ENCODE data around the gene RBM4B.
"Not testable (repeated sequence)": the region's sequence is repeated elsewhere in the genome, so short reads cannot be mapped to it uniquely, and the experiment has no call there.

Gene RBM4B

GRCh38 chr11:66639814-66640340 is 37.8 kb downstream of the RBM4B start:
- not testable (repeated sequence) for DNase-seq (ENCODE audit: low read depth)

- DNase-seq (ENCODE audit: low read depth) = no peak
These were observed 38.4 kb downstream of the RBM4B start for GRCh38 chr11:66639066-66639813.

DNA sequence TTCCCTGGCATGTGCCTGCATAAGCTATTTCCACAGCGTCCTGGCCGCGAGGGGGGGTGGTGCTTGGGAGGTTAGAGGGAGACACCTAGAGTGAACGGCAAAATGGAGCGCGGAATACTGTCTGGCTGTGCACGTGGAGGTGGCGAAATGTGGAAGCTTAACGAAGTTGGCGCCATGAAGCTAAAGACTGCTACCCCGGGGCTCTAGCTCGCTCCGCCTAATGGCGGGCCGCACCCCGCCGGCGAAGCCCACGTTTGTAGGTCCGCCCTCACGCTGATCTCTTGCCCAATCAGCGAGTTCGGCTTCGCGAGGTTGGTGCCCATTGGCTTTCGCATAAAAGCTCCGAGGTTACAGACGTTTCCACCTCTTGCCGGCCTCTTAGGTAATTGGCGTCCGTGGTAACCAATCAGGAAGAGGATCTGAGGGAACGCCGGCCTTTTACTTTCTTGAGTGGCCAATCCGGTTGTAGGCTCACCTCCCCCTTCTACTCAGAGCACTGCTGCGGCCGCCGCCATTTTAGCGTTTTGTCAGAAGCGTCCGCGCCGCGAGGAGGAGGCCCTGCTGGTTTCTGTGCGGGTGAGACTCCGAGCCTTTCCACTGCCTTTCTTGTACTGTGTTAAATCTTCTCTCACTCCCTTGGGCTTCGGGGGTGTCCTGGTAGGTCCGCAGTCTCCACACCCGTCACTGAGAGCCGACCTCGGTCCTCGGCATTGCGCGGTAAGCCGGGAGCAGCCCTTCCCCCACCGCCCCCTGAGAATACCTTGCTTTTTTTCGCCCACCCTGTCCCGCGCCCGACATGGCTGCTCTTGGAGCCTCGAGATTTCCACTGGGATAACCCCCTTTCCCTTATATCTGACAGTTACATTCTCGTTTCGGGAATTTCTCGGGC is 39.3 kb downstream of the RBM4B start, which contains the start of gene RBM4:
RBM4 (plus strand) TSS at position 527 of the 889 bp plus-strand sequence. CDS start 1,009 bp downstream, outside the sequence.
- DNase-seq (ENCODE audit: low read depth) = peak; percentile 88

DNA sequence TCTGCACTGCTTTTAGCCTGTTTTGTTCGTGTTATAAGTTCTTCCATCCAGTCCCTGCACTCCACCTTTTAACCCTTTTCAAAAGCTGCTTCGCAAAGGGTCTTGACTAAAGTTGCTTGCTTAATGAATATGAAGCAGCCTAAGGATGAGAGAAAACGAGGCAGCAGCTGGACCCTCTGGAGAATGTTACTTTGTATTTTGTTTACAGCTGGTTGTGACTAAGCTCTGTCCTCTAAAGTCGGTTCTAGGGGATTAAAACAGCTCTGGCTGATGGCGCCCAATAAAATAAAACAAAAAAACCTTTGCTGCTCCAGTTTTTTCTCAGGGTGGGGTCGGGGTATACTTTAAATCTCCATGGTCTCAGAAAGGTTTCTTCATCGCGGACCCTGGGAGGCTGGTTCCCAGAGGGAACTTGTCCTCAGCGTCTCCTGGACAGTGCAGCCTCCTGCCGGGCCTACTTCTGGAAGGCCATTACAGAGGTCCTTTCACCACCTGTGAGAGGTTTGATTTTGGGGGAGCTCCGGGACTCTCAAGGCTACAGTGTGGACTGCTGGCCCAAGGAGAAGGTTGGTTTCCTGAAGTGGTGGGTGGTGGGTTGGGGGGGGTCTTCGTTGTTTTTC is 40.0 kb downstream of the RBM4B start:
- DNase-seq (ENCODE audit: low read depth) = no peak

GRCh38 chr11:66636411-66636810 is 41.3 kb downstream of the RBM4B start:
- DNase-seq (ENCODE audit: low read depth) = no peak

DNA sequence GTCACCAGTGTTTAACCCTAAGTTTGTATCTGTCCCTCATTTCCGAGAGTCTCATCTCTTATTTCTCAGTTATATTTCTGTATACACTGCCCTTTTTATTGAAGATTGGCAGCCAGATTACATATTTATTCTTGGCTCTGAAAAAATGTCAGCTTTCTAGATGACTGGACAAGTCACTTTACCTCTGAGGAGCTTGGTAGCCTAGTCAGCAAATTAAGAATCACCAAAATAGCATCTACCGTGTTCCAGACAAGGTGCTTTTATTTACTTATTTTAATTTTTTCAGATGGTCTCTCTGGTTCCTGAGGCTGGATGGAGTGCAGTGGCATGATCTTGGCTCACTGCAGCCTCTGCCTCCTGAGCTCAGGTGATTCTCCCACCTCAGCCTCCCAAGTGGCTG is 44.7 kb downstream of the RBM4B start:
- no peak for DNase-seq (ENCODE audit: low read depth)

- DNase-seq (ENCODE audit: low read depth) = no peak
These were observed 45.8 kb downstream of the RBM4B start for GRCh38 chr11:66631883-66632282.

GRCh38 chr11:66629356-66629755 is 48.3 kb downstream of the RBM4B start:
- DNase-seq (ENCODE audit: low read depth) = no peak

DNA sequence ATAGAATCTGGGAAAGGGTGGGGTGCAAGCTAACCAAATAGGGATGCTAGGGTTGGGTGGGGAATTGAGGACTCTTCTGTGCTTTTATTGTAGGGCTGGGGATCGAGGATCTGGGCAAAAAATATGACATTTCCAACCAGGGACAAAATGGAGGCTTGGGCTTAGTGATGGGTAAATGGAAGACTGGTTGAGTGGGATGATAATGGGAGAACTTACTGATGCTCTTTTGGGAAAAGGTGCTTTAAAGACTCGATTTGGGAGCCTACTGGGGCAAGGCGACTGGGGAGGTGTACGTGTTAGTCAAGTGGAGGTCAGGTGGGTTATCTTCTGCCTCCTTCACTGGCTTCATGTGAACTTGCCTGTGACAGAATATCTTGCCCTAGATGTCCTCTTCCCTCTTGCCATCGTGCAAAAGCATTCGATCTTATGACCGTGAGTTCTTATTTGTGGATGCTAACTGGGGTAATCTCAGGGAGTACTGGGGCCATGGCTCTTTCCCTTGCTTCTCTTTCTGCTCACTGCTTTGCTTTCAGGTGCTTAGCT is 49.6 kb downstream of the RBM4B start:
- DNase-seq (ENCODE audit: low read depth) = no peak

- DNase-seq (ENCODE audit: low read depth) = no peak
These were observed 50.8 kb downstream of the RBM4B start for GRCh38 chr11:66626926-66627325.

- DNase-seq (ENCODE audit: low read depth) = no peak
These were observed 51.3 kb downstream of the RBM4B start for GRCh38 chr11:66626382-66626781.

GRCh38 chr11:66625752-66626149 is 51.9 kb downstream of the RBM4B start:
- no peak for DNase-seq (ENCODE audit: low read depth)

DNA sequence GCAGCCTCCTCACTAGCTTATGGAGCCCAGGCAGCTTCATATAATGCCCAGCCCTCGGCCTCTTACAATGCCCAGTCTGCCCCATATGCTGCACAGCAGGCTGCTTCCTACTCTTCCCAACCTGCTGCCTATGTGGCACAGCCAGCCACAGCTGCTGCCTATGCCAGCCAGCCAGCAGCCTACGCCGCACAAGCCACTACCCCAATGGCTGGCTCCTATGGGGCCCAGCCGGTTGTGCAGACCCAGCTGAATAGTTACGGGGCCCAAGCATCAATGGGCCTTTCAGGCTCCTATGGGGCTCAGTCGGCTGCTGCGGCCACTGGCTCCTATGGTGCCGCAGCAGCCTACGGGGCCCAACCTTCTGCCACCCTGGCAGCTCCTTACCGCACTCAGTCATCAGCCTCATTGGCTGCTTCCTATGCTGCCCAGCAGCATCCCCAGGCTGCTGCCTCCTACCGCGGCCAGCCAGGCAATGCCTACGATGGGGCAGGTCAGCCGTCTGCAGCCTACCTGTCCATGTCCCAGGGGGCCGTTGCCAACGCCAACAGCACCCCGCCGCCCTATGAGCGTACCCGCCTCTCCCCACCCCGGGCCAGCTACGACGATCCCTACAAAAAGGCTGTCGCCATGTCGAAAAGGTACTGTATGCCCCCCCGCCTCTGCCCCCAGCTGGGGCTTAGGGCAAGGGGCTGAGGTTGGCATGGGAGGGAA is 52.5 kb downstream of the RBM4B start:
- no peak for DNase-seq (ENCODE audit: low read depth)

- no peak for DNase-seq (ENCODE audit: low read depth)
These were observed 53.2 kb downstream of the RBM4B start for GRCh38 chr11:66624450-66624849.

DNA sequence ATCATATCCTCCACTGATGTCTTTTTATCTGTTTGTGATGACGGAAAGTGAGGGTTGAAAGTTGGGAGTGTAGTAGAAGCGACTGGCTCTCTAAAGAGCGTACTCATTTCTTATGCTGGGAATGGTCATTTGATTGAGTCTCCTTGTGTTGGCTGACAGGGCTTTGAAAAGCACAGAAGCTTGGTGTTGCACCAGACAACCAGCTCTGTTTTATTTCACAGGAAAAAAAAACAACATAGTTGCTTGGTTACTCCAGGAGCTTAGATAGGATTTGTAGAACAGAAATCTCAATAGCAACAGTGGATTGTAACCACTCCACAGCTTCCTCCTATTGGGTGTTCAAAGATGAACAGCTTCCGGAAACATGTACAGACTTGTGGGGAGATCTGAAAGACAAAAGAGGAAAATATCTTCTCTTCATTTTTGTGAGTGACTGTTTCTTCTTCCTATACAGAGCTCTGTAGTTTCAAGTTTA is 58.6 kb downstream of the RBM4B start:
- DNase-seq (ENCODE audit: low read depth) = no peak

- no peak for DNase-seq (ENCODE audit: low read depth)
These were observed 60.4 kb downstream of the RBM4B start for GRCh38 chr11:66617155-66617834.

DNA sequence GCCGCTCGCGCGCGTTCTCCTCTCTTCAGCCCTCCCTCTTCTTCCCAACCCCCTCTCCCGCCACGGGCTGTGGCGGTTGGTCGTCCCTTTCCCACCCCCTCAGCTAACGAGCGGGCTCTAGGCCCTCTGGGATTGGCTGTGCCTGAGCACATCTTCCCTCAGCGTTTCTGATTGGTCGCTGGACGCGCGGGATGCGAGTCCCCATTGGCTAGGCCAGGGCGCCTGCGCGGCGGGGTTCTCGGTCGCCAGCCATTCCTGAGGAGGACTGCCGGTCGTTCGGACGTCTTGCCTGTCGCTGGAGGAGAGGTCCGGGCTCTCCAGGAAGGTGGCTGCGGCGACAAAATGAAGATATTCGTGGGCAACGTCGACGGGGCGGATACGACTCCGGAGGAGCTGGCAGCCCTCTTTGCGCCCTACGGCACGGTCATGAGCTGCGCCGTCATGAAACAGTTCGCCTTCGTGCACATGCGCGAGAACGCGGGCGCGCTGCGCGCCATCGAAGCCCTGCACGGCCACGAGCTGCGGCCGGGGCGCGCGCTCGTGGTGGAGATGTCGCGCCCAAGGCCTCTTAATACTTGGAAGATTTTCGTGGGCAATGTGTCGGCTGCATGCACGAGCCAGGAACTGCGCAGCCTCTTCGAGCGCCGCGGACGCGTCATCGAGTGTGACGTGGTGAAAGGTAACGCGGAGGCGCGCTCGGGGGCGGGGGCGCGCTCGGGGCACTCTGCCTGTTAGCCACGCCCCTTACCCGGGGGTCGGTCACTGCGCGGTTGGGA is 61.1 kb downstream of the RBM4B start, which contains the start of gene RBM14:
RBM14 (plus strand) TSS at position 252 of the 776 bp plus-strand sequence; CDS start at position 343, 91 bp downstream.
- peak; percentile 93 for DNase-seq (ENCODE audit: low read depth)

Measured in stimulated activated CD8-positive, alpha-beta memory T cell treated with anti-CD3 and anti-CD28 coated beads, Interleukin-7, amount 100 ng/mL, for 24 hours (primary cell).